ENCODE measurements around the gene TDO2.
"Not testable (repeated sequence)": the region's sequence is repeated elsewhere in the genome, so short reads cannot be mapped to it uniquely, and the experiment has no call there.

TDO2 gene

DNA sequence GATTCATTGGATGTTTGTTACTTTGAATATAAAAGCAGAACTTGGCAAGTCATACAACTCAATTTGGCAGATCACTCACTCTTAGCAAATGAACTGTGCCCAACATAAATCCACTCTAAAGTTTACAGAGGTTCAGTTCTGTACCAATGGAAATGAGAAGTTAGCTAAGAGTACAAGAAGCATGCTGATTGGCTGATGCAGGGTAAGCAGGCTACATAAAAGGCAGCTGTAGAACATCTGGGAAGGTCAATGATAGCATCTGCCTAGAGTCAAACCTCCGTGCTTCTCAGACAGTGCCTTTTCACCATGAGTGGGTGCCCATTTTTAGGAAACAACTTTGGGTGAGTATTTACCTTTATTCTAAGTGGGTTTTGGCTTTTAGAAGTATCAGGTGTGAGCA is at the start of gene TDO2:
TSS of gene TDO2 (plus strand) at position 244 of the 400 bp plus-strand sequence. CDS start at position 307, 63 bp downstream.
- no peak for DNase-seq

DNA sequence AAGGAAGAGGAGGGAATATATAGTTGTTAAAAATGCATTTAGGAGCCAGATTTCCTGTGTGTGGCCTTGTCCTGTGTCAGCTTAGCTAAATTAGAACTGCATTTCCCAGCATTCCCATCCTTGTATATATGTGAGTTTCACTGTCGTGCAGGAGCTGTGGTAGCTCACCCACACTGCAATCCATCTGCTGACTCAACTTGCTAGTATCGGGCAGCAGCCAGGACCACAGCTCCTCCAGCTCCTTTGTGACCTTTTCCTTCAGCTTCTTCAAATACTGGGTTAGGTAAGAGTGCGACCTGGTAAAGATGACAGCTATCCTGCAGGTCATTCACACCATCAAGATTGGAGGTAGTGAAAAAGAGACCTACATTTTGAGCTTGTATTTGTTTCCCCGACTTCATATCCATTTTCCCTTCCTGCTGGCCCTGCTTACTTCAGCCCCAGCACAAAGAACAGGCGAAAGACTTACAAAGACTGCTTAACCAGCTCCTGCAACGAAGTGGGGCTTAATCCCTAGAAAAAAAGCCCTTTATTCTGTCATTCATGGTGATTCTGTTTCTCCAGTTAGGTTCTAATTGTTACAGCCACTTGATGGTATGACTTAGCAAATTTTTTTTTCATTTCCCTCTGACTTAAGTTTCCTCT is 48.8 kb upstream of the TDO2 start:
- DNase-seq: no peak

DNA sequence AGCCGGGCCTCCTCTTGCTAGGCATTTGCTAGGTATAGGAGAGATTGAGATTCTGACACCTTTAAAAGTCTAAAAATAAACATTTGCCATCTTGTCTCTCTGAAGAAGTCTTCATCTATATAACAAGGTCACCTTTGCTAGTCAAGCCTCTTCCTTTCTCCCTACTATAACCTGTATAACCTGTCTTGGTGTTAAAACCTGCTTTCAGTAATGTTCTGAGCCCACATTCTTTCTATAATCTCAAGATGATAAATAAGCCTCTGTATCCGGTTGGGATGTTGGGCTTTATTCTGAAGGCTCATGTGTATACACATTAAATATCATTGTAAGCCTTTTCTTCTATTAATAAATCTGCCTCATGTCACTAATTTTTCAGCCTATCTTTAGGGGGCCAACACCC is 47.6 kb upstream of the TDO2 start:
- no peak for DNase-seq

DNA sequence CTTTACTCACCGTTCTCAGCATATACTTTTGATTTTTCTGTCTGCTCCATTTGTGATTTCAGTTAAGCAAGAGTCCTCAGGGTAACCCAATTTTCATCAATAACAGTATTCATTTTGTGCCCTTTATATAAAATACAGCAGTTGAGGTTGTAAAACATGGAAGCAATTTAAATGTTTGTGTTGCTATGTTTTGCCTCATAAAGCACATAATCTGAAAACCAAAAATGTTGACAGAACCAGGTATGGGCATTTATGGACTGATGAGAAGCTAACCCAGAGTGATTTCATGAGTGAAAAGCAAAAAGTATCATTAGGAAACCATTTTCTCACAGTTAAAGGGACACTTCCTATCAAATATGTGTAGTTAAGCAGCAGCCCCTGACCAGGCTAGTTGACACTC is 37.3 kb upstream of the TDO2 start, which contains the start of gene ASIC5:
TSS of gene ASIC5 (minus strand) at position 101 of the 400 bp plus-strand sequence. CDS start at position 50, 51 bp downstream.
- no peak for DNase-seq

DNA sequence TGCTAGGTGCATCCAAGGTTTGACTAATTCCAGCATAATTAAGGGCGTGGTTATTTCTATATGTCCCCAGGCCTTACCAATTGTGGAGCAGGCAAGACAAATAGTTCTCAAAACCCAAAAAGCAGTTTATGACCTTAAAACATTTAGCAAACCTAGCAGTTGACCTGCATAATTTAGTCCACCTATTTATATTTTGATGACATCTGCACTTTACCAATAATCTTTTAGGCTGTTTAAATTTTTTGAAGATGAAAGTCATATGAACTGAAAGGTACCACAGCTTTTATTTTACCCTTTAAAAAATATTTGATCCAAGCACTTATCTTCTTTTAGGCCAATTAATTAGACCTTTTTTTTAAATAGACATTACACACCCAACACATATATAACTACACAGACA is 27.6 kb upstream of the TDO2 start:
- DNase-seq: no peak

DNA sequence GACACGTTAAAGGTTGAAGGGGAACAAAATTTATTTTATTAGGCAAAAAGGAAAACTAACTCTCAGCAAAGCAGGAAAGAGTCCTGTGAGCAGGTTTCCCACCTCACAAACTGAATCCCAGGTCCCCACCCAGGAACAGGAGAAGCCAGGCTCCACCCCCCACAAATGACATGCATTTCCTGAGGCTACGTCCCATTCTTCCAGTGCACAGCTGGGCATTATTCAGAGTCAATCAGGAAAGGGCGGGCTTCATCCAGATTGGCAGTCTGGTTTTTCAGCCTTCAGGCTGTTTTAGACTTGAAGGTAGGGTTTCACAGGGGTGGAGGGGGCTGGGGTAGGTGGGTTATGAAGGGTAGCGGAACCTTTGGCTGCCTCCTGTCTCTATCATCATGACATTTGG is 25.5 kb upstream of the TDO2 start:
- no peak for DNase-seq

DNA sequence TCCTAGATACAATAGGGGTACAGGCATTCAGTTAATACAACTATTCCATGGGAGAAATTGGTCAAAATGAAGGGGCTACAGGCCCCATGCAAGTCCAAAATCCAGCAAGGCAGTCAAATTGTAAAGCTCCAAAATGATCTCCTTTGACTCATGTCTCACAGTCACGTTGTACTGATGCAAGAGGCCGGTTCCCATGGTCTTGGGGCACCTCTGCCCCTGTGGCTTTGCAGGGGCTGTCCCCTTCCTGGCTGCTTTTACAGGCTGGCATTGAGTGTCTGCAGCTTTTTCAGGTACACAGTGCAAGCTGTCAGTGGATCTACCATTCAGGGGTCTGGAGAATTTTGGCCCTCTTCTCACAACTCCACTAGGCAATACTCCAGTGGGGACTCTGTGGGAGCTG is 24.9 kb upstream of the TDO2 start:
- DNase-seq: no peak

GRCh38 chr4:155879767-155880166 is 23.7 kb upstream of the TDO2 start:
- DNase-seq: no peak

GRCh38 chr4:155881555-155881954 is 21.9 kb upstream of the TDO2 start:
- DNase-seq: no peak

- DNase-seq: no peak
These were observed 19.6 kb upstream of the TDO2 start for GRCh38 chr4:155883895-155884294.

DNA sequence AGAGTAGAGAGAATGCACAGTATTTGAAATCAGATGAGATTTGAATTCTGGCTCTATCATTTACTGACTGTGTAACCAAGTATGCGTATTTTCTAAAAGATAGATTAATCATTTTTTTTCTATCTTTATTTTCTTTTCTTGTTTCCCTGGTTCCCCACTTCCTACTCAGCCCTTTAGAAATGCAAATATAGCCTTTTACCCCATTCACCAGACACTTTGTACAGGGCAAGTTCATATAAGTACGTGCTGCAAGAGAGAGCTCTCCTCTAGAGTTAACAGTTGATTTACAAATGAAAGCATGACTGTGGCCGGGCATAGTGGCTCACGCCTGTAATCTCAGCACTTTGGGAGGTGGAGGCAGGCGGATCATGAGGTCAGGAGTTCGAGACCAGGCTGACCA is 17.8 kb upstream of the TDO2 start:
- DNase-seq: no peak

DNA sequence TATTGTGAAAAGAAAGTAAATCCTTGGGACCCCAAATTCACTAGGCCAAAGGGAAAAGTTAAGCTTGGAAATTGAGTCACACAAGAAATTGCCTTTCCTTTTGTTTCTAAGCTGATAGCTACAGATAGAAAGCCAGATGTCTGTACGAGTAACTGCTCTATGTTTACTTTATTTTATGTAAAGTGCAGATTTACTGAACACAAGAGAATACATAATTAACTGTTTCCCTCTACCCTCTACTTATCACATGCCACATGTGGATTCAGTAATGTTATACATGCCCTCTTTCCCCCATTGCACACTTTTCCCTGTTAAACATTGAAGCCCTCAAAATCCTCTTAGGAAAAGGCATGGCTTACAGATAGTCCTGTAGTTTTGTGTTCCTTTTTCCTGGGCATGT is 16.5 kb upstream of the TDO2 start:
- DNase-seq: no peak

DNA sequence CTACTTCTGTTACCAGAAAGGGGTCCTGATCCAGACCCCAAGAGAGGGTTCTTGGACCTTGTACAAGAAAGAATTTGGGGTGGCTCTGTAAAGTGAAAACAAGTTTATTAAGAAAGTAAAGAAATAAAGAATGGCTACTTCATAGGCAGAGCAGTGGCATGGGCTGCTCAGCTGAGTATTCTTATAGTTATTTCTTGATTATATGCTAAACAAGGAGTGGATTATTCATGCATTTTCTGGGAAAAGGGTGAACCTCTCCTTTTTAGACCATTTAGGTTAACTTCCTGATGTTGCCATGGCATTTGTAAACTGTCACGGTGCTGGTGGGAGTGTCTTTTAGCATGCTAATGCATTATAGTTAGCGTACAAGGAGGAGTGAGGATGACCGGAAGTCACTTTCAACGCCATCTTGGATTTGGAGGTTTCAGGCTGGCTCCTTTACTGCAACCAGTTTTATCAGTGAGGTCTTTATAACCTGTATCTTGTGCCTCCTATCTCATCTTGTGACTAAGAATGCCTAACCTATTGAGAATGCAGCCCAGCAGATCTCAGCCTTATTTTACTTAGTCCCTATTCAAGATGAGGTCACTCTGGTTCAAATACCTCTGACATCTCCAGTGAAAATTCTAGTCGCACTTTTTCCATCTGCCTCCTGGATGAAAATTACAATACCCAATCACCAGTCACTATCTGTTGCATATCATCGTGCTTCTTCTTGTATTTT is 15.5 kb upstream of the TDO2 start:
- no peak for DNase-seq

- DNase-seq: no peak
These were observed 14.3 kb upstream of the TDO2 start for GRCh38 chr4:155889031-155889793.

GRCh38 chr4:155889946-155890345 is 13.6 kb upstream of the TDO2 start:
- DNase-seq: no peak

DNA sequence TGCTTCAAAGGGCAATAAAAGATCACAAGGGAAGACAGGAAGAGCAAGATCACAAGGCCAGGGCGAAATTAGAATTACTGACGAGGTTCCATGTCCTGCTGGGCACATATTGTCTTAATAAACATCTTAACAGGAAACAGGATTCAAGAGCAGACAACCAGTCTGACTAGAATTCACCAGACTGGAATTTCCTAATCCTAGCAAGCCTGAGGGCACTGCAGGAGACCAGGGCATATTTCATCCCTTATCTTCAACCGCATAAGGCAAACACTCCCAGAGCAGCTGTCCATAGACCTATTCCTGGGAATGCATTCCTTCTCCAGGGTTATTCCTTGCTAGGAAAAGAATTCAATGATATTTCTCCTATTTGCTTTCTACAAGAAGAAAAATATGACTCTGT is 12.4 kb upstream of the TDO2 start:
- DNase-seq: no peak

GRCh38 chr4:155898371-155898770 is 5.1 kb upstream of the TDO2 start:
- not testable (repeated sequence) for DNase-seq

GRCh38 chr4:155899891-155900290 is 3.6 kb upstream of the TDO2 start:
- DNase-seq: no peak

DNA sequence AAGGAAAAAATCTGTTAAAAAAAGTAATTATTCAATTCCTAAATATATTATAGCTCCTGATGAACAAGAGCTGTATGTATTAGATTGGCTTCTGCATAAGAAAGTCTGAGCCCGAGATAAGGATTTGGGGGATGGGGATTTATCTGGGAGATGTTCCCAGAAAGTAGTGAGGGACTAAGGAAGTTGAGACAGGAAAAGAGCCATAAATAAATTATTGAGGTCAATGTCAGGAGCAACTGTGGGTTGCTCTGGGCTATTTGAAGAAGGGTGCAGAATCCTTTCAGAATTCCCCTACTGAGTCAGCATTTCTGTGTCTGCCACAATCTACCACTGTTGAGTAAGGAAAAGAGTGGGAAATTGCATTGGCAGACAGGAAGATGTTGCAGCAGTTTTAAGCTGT is 3.1 kb upstream of the TDO2 start:
- no peak for DNase-seq

- no peak for DNase-seq
These were observed 2.5 kb upstream of the TDO2 start for GRCh38 chr4:155901013-155901412.

GRCh38 chr4:155904331-155904730 is 835 bp downstream of the TDO2 start:
- no peak for DNase-seq

- no peak for DNase-seq
These were observed 3.2 kb downstream of the TDO2 start for GRCh38 chr4:155906554-155907247.

DNA sequence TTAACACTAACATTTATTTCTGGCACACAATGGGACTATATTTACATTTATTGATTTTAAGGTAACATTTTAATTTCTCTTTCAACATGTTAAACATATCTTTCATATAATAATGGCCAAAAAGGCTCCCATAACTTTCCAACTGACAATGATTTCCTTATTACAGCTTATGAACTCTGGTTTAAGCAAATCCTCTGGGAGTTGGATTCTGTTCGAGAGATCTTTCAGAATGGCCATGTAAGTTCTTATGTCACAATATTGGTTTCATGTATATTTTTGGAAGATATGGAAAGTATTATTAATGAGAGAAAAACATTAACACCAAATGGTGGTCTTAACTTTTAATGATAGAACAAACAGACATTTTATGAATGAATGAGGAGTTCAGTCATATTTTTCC is 4.1 kb downstream of the TDO2 start:
- no peak for DNase-seq

All from stimulated activated naive CD4-positive, alpha-beta T cell treated with Interleukin-2 at 50 U/mL for 16 hours (primary cell).